ENCODE data around the gene MID1. TPM values are rescaled to one million over a fixed set of nuclear protein-coding genes. Genes with fewer than 3 reads are reported as not detected.

Gene MID1
- total RNA-seq, 4 donors from 2014 or later: 19.6 to 40.4 (median 29.9) TPM

DNA sequence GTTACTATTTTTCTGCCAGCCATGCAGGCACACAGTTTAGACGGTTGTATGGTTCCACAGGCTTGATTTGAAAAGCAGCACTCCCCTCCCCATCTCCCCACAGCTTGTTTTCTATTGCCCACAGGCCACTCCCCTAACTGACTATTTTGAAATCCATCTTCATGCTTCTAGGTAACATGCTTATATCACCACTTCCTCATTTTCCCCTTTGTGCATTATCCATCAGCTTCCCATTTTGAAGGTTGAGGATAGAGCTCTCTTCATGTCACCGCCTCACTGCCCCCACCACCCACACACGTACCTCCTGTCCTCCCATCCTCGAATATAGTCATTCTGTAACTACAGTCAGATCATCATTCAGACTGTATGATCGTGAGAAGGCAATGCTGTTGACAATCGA lies 224.7 kb downstream of the MID1 start:
- TF ChIP-seq POLR2A (IDR thresholded peaks at IDR 0.05) (no peak), CTCF (IDR thresholded peaks at IDR 0.05) (no peak)
- no peaks in the 10 kb centered on the region for H3K4me1 ChIP-seq
- DNase-seq: no peak
- H3K4me3 ChIP-seq: no peak overlapping the region
- H3K9me3 ChIP-seq: no peaks in the 10 kb centered on the region
- H3K27me3 ChIP-seq: no peaks in the 10 kb centered on the region
- no peak overlapping the region for H3K27ac ChIP-seq
- H3K36me3 ChIP-seq: no peaks in the 10 kb centered on the region

Small RNA genes within 50 kb of the gene (small RNA-seq; reads per million reads assigned to genes)
- 0 reads per million in 2 donors for gene RNU6-800P

Measured in Peyer's patch (tissue), 4 donors.